H1 (cell line): Measurements from ENCODE around the gene NEK10. TPM values are rescaled to one million over a fixed set of nuclear protein-coding genes. Genes with fewer than 3 reads are reported as not detected.

Experiments
- CBX8 ChIP-seq: fragments of 300-800, 300-1000 bp; sonication (generic); IDR thresholded peaks from 2 replicates; pipeline ENCODE4 v1.7.1; 2016; ENCODE audit warnings: low read depth, low read length, borderline replicate concordance
- CHD7 ChIP-seq: fragments of 300-600 bp; sonication (generic); IDR thresholded peaks from 2 replicates; pipeline ENCODE4 v1.7.1; 2012; ENCODE audit warnings: low read length, moderate library complexity, mild to moderate bottlenecking, inconsistent platforms; ENCODE audit not compliant: insufficient replicate concordance
- CTBP2 ChIP-seq: IDR thresholded peaks from 2 replicates; pipeline ENCODE4 v1.7.0; 2011; ENCODE audit warnings: borderline replicate concordance, mild to moderate bottlenecking, moderate library complexity, mixed read lengths, low read length; ENCODE audit not compliant: insufficient read depth, insufficient read length
- HDAC6 ChIP-seq: IDR thresholded peaks from one replicate; pipeline ENCODE4 v1.7.1; 2012; ENCODE audit warnings: low read depth, mild to moderate bottlenecking, inconsistent platforms, low read length, moderate library complexity
- MAFK ChIP-seq: IDR thresholded peaks from 2 replicates; pipeline ENCODE4 v1.6.1; 2012; ENCODE audit warnings: low read depth, mild to moderate bottlenecking, improper control_type of control experiment, low read length
- SAP30 ChIP-seq: fragments of 300-600 bp; sonication (generic); IDR thresholded peaks from 2 replicates; pipeline ENCODE4 v1.7.1; 2012; ENCODE audit warnings: low read length, moderate library complexity, mild to moderate bottlenecking, inconsistent platforms; ENCODE audit not compliant: insufficient read depth, insufficient replicate concordance
- polyA plus RNA-seq, 7 experiments: library from polyadenylated mRNA; depleted of rRNA in 3 of 7; stranded (reverse) in 5 of 7; unstranded in 2 of 7; fragments of >200 nt in 5 of 7; fragments of 200-250 nt in 2 of 7; gene quantifications; 1 replicate in 5 of 7; 2 replicates in 1 of 7; 4 replicates in 1 of 7; pipeline versions ENCODE4 v1.2.1 to v1.2.3, GENCODE V29; 2011 to 2013; ENCODE audit warnings: missing spikeins in 2 of 7, mixed read lengths in 2 of 7
- total RNA-seq: library from RNA; stranded (reverse); fragmentation: NEBNext Ultra II Directional; extraction: Animal tissue kit (Norgen Biotek cat#: 25700); gene quantifications from 2 replicates; pipeline ENCODE4 v1.2.1, GENCODE V29; 2021

The NEK10 gene
- total and polyA plus RNA-seq, 2 of the 8 experiments (the other 6 are each of a cell fraction or from before 2014, with no cell fraction given) = 0.18 to 0.50 TPM

- TF ChIP-seq CHD7 (no peak), HDAC6 (no peak), MAFK (no peak), SAP30 (no peak), CTBP2 (no peak), CBX8 (no peak)
Observed at GRCh38 chr3:27160779-27161287, 208.3 kb downstream of the NEK10 start (continued).
